GM21381 (cell line): ENCODE data around the gene MUC2.

Experiments used
- ATAC-seq: cut with Tn5 transposase; IDR thresholded peaks from one replicate; pipeline ENCODE4 v1.9.1; 2021; ENCODE audit warnings: mild to moderate bottlenecking, moderate library complexity; ENCODE audit not compliant: unreplicated experiment

MUC2 gene

DNA sequence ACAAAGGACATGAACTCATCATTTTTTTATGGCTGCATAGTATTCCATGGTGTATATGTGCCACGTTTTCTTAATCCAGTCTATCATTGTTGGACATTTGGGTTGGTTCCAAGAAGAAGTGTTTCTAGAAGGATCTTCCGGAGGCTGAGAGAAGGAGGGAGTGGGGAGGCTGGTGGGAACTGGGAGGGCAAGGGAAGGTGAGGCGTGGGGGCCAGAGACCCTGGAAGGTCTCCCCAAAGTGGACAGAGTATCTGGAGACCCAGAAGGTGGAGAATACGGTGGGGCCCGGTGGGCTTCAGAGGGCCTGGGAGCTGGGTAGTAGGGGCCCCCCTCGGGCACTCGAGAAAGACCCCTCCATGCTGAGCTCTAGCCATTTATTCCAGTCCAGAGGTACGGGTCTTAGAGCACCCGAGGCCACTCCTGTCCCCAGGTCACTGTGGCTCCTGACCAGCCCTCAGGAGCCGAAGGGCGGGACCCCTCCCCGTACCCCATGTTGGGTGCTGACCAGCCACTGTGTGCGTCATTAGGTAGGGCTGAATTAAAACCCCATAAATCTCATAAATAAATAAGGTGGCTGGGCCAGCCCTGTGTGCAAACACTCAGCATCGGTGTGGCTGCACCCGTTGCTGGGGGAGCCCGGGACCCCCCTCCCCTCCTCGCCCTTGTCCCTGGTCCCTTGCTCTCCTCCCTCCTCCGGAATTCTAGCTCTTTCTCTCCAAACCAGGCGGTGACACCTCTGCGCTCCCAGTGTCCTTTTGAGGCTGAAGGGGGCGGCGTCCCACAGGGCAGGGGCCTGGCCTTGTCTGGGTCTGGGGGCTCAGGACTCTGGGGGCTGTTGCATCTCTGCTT, 44.3 kb downstream of the MUC2 start:
- no peak for ATAC-seq

DNA sequence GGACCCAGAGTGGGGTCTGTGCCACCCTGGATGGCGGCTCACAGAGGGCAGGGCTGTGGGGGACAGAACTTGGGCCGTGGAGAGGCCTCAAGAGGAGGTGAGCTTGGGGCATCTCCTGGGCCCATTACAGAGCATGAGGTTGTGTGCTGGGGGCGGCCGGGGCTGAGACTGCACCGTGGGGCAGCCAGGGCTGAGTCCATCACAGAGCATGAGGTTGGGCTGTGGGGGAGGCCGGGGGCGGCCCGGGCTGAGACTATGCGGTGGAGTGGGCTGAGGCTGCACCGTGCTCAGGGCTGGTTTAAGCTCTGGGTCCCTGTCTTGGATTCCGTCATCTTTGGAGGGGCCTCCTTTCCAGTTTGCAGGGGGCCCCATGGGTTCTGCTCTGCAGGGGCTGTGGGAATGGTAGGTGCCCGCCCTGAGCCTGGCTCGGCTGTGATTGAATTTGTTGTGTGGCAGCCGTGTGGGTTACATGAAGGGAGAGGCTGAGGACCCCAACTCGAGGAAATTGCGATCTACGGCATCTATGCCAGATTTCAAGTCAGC, 45.0 kb downstream of the MUC2 start:
- no peak for ATAC-seq

DNA sequence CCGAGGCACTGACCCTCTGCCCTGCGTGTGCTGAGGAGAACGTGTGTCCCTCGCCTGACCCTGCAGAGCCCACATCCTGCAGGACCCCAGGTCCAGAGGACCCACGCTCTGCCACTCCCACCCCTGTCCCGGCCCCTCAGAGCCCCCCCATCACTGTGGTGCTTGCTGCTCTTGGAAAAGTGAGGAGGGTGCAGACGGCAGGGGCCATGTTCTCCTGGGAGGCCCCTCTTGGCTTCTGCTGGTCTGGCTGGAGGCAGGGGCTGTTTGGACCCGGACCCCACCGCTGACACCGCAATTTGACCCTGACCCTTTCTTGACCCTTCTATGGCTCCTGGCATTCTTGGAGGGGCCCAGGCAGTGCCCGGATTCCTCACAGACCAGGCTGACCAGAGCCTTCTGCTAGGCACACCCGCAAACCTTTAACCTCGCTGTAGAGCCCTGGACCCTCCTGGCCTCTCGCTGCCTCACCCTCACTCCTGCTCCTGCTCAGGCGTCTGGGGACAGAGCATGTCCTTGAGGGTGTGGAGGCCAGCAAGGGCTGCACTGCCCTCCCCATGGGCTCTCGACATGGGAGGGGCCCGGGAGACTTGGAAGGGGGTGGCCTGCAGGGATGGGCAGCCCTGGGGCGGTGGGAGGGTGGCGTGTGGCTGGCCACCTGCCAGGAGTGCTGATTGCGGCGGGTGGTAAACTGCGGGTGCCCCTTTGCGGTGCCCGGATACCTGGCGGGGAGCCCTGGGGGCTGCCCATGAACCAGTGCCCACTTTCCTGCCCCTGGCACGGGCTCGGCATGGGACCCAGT, 46.1 kb downstream of the MUC2 start:
- ATAC-seq: no peak

DNA sequence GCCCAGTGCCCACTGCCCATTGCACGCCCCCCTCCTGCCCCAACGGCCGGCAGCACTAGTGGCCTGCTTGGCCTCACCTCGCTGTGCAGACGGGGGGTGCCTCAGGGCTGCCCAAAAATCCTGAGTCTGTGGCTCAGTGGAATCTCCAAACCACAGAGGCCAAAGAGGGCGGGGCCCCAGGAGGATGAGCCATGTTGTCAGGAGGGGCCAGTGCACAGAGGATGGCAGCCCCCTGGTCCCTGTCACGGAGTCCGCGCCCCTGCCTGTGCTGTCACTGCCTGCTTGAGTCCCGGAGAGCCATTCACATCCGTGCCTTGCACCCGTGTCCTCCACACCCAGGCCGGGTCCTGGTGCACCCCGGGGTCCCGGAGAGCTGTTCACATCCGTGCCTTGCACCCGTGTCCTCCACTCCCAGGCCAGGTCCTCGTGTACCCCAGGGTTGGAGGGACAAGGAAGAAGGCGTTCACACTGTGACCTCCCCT, 46.7 kb downstream of the MUC2 start:
- no peak for ATAC-seq

DNA sequence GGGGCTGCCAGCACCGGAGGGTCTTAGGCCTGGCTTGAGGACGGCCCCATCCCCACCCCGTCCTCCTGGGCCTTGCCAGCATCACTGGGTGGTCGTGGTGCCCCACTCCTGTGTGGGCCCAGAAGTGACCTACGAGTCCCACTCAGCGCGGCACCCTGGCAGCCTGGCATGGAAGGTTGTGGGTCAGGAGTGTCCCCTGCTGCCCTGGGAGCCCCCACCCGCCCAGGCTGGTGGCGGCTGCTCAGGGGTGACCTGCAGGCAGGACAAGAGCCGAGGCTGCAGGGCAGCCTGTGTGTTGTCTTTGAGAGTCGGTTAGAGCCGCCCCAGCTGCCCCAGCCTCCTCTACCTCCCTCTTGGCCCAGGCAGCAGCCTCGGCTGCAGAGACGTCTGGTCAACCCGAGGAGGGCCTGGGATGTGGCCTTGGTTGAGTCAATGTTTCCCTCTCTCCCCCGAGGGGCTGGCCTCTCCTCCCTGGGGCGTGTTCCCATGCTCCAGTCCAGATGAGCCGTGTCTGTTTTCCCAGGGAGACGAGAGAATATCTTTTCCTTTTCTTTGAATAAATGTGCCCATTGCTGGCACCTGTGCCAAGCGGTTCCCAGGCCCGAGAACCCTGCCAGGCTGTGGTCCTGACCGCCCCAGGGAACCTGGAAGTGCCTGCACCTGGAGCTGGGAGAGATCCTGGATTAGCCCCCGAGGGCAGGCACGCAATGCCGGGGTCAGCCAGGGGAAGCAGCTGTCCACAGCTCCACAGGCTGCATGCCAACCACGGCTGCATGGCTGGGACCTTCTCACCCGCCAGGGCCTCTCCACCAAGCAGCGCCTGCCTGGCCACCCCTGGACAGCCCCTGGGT, 47.4 kb downstream of the MUC2 start:
- ATAC-seq: no peak

DNA sequence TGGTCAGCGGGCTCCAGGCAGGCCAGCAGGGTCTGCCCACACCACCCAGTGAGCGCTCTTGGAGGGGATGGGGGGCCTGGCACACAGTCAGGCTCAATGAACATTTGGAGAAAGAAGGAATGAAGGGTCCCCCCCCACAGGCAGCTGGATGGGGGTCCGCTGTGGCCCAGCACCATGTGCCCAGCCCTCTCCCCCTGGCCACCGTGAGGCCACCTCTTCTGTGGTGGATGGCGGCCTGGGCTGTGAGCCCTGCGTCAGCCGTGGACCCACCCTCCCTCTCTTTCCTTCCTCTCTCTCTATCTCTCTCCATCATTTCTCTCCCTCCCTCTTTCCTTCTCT, 48.0 kb downstream of the MUC2 start:
- no peak for ATAC-seq

DNA sequence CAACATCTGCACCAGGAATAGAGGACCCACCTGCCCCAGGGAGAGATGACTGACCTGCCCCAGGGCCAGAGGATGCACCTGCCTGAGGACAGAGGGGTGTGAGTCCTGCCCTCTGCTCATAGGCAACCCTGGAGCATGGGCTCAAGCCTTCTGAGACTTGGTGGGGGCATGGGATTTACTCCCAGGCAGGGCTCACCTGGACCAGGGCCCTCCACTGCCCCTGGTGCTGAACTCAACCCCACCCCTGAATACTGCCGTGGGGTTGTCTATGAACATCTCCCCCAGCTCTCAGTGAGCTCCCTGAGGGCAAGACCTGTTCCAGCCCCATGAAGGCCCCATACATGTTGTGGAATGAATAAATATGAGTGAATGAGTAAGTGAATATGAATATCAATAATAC, 49.3 kb downstream of the MUC2 start:
- no peak for ATAC-seq
